ENCODE data around the gene AGPAT2. TPM values are rescaled to one million over a fixed set of nuclear protein-coding genes. Genes with fewer than 3 reads are reported as not detected.

The AGPAT2 gene
- total RNA-seq, 1 donor from 2014 or later = 41.9 TPM

DNA sequence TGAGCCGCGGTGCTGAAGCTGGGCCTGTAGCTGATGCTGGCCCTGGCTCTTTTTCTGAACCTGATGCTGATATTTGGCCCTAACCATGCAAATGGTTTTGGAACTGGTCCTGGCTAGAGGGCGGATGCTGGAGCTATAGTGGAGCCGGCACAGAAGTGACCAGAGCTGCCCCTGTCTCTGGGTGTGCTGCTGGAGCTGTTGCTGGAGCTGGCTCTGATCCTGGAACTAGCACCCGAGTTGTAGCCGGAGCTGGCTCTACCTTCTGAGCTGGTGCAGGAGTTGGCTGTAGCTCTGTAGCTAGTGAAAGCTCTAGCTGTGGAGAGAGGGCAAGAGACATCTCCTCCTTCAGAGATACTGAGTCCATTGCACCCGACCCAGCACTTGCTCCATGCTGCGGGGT, 42.7 kb upstream of the AGPAT2 start:
- no peak for FAIRE-seq
- H3K27me3 ChIP-seq (ENCODE audit: control insufficient read depth, insufficient read depth, low read length) = no peaks in the 10 kb centered on the region
- TF ChIP-seq, protein P1, sequence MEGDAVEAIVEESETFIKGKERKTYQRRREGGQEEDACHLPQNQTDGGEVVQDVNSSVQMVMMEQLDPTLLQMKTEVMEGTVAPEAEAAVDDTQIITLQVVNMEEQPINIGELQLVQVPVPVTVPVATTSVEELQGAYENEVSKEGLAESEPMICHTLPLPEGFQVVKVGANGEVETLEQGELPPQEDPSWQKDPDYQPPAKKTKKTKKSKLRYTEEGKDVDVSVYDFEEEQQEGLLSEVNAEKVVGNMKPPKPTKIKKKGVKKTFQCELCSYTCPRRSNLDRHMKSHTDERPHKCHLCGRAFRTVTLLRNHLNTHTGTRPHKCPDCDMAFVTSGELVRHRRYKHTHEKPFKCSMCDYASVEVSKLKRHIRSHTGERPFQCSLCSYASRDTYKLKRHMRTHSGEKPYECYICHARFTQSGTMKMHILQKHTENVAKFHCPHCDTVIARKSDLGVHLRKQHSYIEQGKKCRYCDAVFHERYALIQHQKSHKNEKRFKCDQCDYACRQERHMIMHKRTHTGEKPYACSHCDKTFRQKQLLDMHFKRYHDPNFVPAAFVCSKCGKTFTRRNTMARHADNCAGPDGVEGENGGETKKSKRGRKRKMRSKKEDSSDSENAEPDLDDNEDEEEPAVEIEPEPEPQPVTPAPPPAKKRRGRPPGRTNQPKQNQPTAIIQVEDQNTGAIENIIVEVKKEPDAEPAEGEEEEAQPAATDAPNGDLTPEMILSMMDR (IDR thresholded peaks at IDR 0.05; ENCODE audit: insufficient read depth, low read length, severe bottlenecking) = no peak
- H3K36me3 ChIP-seq (ENCODE audit: control insufficient read depth, insufficient read depth, low read length) = peaks cover 13% of the 10 kb centered on the region
- DNase-seq (ENCODE audit: low read depth) = no peak
- no peak overlapping the region for H3K4me3 ChIP-seq (ENCODE audit: low read depth, low read length)

DNA sequence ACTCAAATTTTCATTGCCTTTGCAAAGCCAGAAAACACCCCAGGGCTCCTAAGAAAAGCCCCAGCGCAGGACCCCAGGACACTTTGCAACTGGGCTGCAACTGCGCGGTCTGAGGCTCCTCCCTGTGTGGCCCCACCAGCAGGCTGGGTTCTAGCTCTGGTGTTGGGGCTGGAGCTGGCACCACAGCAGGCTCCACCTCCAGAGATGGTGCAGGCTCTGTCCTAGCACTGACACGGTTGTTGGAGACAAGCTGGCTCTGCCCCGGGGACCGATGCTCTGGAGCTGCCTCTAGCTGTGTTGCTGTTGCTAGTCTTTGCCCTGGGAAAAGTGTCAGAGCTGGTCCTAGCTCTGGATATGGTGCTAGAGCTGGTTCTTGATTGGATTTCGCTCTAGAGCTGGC, 41.9 kb upstream of the AGPAT2 start:
- FAIRE-seq = no peak
- H3K4me3 ChIP-seq (ENCODE audit: low read depth, low read length) = peak overlapping the region; percentile 96
- no peaks in the 10 kb centered on the region for H3K27me3 ChIP-seq (ENCODE audit: control insufficient read depth, insufficient read depth, low read length)
- TF ChIP-seq, protein P1 (IDR thresholded peaks at IDR 0.05; ENCODE audit: insufficient read depth, low read length, severe bottlenecking) = no peak
- DNase-seq (ENCODE audit: low read depth) = no peak
- peaks cover 15% of the 10 kb centered on the region for H3K36me3 ChIP-seq (ENCODE audit: control insufficient read depth, insufficient read depth, low read length)

DNA sequence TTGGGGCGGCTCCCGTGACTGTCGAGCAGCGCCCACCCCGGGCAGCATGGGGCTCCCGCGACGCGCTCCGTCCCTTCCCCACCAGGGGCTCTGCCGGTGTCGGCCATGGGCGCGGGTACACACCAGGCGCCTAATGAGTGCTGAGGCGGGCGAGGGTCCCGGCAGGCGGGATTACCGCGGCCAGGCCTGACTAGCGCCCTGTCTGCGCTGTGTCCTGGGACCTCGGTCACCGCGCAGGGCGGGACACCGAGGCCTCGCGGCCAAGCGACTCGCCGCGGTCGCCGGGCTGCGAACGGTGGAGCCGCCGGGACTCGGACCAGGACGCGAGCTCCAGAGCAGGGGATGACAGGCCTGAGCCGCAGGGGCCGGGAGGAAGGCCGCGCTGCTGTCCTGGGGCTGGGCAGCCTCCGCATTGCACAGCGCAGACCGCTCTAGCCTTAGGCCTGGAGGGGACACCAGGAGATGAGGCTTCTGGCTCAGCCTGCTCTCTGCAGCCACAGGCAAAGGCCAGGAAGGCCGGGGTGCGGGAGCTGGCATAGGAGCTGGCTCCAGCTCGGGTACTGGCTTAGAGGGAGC, 41.4 kb upstream of the AGPAT2 start:
- FAIRE-seq = no peak
- TF ChIP-seq, protein P1 (IDR thresholded peaks at IDR 0.05; ENCODE audit: insufficient read depth, low read length, severe bottlenecking) = peak; percentile 4
- DNase-seq (ENCODE audit: low read depth) = no peak

DNA sequence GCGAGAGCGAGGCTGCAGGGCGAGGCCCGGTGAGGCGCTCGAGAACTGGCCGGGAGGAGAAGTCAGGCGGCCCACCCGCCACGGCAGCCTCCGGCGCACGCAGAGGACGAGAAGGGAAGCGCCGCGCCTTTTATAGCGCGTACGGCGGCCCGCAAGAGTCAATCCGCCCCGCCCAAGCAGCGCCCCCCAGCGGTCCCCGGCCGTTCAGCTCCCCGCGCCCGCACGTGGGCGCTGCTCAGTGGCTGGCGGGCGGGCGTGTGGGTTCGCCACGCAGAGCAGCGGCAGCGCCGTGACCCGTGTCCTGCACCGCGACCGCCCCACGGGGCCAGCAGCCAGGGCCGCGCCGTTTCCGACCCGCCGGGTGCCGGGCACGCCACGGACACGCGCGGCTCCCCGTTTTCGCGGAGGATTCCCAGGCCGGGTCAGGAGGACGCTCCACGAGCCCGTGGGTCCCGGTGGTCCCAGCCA, 40.9 kb upstream of the AGPAT2 start:
- no peaks in the 10 kb centered on the region for H3K27me3 ChIP-seq (ENCODE audit: control insufficient read depth, insufficient read depth, low read length)
- peak; percentile 43 for DNase-seq (ENCODE audit: low read depth)
- H3K36me3 ChIP-seq (ENCODE audit: control insufficient read depth, insufficient read depth, low read length) = peaks cover 23% of the 10 kb centered on the region
- no peak for FAIRE-seq
- TF ChIP-seq, protein P1 (IDR thresholded peaks at IDR 0.05; ENCODE audit: insufficient read depth, low read length, severe bottlenecking) = peak; percentile 96
- H3K4me3 ChIP-seq (ENCODE audit: low read depth, low read length) = peak overlapping the region; percentile 96

More for the DNA sequence above, 41.4 kb upstream of the AGPAT2 start:
- no peaks in the 10 kb centered on the region for H3K27me3 ChIP-seq (ENCODE audit: control insufficient read depth, insufficient read depth, low read length)
- H3K36me3 ChIP-seq (ENCODE audit: control insufficient read depth, insufficient read depth, low read length) = peaks cover 19% of the 10 kb centered on the region
- peak overlapping the region; percentile 96 for H3K4me3 ChIP-seq (ENCODE audit: low read depth, low read length)

DNA sequence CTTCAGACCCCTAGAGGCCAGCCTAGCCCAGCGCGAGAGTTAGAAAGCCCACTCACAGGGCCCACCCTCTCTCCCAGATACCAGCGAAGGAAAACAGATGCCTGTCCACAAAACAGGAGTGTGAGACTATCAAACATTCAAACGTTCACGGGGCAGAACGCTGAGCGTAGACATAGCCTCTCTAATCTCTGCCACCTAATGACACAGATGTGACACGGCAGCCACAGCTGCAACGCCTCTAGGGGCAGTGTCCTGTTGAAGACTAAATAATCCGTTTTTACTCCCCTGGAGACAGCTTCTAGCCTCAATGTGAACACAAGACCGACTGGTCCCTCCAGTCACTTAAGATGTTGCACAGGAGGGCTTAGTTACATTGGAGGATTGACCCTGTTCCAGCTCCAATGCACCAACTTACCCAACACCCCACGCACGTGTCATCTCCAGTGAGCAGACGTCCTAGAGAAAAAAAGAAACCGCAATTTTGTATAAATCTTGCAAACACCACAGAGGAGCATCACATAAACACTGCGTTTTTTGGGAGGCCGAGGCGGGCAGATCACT, 39.5 kb upstream of the AGPAT2 start:
- TF ChIP-seq, protein P1 (IDR thresholded peaks at IDR 0.05; ENCODE audit: insufficient read depth, low read length, severe bottlenecking) = peak; percentile 60
- peak overlapping the region; percentile 96 for H3K4me3 ChIP-seq (ENCODE audit: low read depth, low read length)
- H3K36me3 ChIP-seq (ENCODE audit: control insufficient read depth, insufficient read depth, low read length) = peaks cover 27% of the 10 kb centered on the region
- DNase-seq (ENCODE audit: low read depth) = no peak
- FAIRE-seq = no peak
- no peaks in the 10 kb centered on the region for H3K27me3 ChIP-seq (ENCODE audit: control insufficient read depth, insufficient read depth, low read length)
